ENCODE measurements around the gene ELAVL1. TPM values are rescaled to one million over a fixed set of nuclear protein-coding genes. Genes with fewer than 3 reads are reported as not detected.
A peak's percentile ranks its signal among the peaks of the same experiment; 100 is the strongest.

The ELAVL1 gene
- total RNA-seq, 2 donors from 2014 or later = 31.0 to 37.4 TPM

GRCh38 chr19:7923295-7924191 lies 81.9 kb downstream of the ELAVL1 start:
- no peak for DNase-seq (ENCODE audit: low spot score)
- no peak overlapping the region for H3K4me3 ChIP-seq

GRCh38 chr19:7922836-7923195 lies 82.6 kb downstream of the ELAVL1 start:
- peaks cover 0 to 60% of the 10 kb centered on the region in 2 donors for H3K4me1 ChIP-seq
- H3K36me3 ChIP-seq = peaks cover 15% of the 10 kb centered on the region
- DNase-seq (ENCODE audit: low spot score) = no peak
- no peak overlapping the region for H3K4me3 ChIP-seq
- no peak for TF ChIP-seq CTCF (IDR thresholded peaks at IDR 0.05)
- peaks cover 0 to 4% of the 10 kb centered on the region in 2 donors for H3K27me3 ChIP-seq
- no peak overlapping the region for H3K27ac ChIP-seq
- H3K9me3 ChIP-seq = no peaks in the 10 kb centered on the region

More at GRCh38 chr19:7923295-7924191, 81.9 kb downstream of the ELAVL1 start:
- no peak for TF ChIP-seq CTCF (IDR thresholded peaks at IDR 0.05)
- peaks cover 0 to 65% of the 10 kb centered on the region in 2 donors for H3K4me1 ChIP-seq
- H3K27me3 ChIP-seq = no peaks in the 10 kb centered on the region
- H3K27ac ChIP-seq = no peak overlapping the region
- no peaks in the 10 kb centered on the region for H3K9me3 ChIP-seq
- H3K36me3 ChIP-seq = peaks cover 15% of the 10 kb centered on the region

GRCh38 chr19:7921967-7922835 lies 83.2 kb downstream of the ELAVL1 start:
- Histone ChIP-seq H3K27ac (no peak overlapping the region), H3K27me3 (peaks cover 0 to 9% of the 10 kb centered on the region in 2 donors), H3K36me3 (peaks cover 15% of the 10 kb centered on the region), H3K9me3 (no peaks in the 10 kb centered on the region), H3K4me1 (peaks cover 0 to 60% of the 10 kb centered on the region in 2 donors), H3K4me3 (no peak overlapping the region)
- no peak for DNase-seq (ENCODE audit: low spot score)
- no peak for TF ChIP-seq CTCF (IDR thresholded peaks at IDR 0.05)

GRCh38 chr19:7921302-7921966 lies 84.0 kb downstream of the ELAVL1 start:
- Histone ChIP-seq H3K4me3 (peak overlapping the region; percentile 73 to 88), H3K4me1 (peaks cover 0 to 60% of the 10 kb centered on the region in 2 donors), H3K9me3 (no peaks in the 10 kb centered on the region), H3K36me3 (peaks cover 15% of the 10 kb centered on the region), H3K27ac (peak overlapping the region; percentile 57 to 94), H3K27me3 (peaks cover 0 to 9% of the 10 kb centered on the region in 2 donors)
- TF ChIP-seq CTCF (IDR thresholded peaks at IDR 0.05) = no peak
- no peak for DNase-seq (ENCODE audit: low spot score)

GRCh38 chr19:7920519-7921301 lies 84.7 kb downstream of the ELAVL1 start:
- peak; percentile 99 for DNase-seq (ENCODE audit: low spot score)
- Histone ChIP-seq H3K27ac (peak overlapping the region; percentile 94), H3K4me3 (peak overlapping the region; percentile 73 to 88), H3K27me3 (peaks cover 0 to 15% of the 10 kb centered on the region in 2 donors), H3K9me3 (no peaks in the 10 kb centered on the region), H3K4me1 (peaks cover 0 to 63% of the 10 kb centered on the region in 2 donors), H3K36me3 (peaks cover 15% of the 10 kb centered on the region)
- TF ChIP-seq CTCF (IDR thresholded peaks at IDR 0.05) = no peak

All from right atrium auricular region (tissue), 2 donors.